Gastroesophageal sphincter (tissue), 3 donors: ENCODE results near the gene DUSP3.

ENCODE experiments used
- CTCF ChIP-seq, 4 experiments: fragments of 200-600 bp in 2 of 4; fragments of 450-650 bp in 2 of 4; sonication (generic) in 1 of 4; IDR thresholded peaks; one replicate each; pipeline ENCODE4 v1.5.1; 2017 to 2019; ENCODE audit warnings: antibody characterized with exemption in 4 of 4, mild to moderate bottlenecking in 2 of 4, moderate library complexity in 2 of 4
- POLR2AphosphoS5 ChIP-seq: sonication (generic); formaldehyde crosslinking; IDR thresholded peaks from one replicate; pipeline ENCODE4 v1.6.1; 2017; ENCODE audit warnings: antibody characterized with exemption

GRCh38 chr17:43717913-43718312 lies 60.9 kb downstream of the DUSP3 start:
- no peak for TF ChIP-seq CTCF (IDR thresholded peaks at IDR 0.05)
- no peak for TF ChIP-seq POLR2AphosphoS5
